GM12872 (cell line): Measurements from ENCODE around the gene HMGB2.

Source experiments
- CTCF ChIP-seq: IDR thresholded peaks from 3 replicates; pipeline ENCODE4 v1.5.1; 2011; ENCODE audit warnings: low read depth, mild to moderate bottlenecking, low read length, moderate library complexity; ENCODE audit not compliant: insufficient read depth

The HMGB2 gene

GRCh38 chr4:173287486-173287885 lies 46.7 kb downstream of the HMGB2 start:
- TF ChIP-seq CTCF, result no peak

GRCh38 chr4:173284463-173284862 lies 49.7 kb downstream of the HMGB2 start:
- TF ChIP-seq CTCF, result no peak

GRCh38 chr4:173282626-173283025 lies 51.5 kb downstream of the HMGB2 start:
- no peak for TF ChIP-seq CTCF

GRCh38 chr4:173282256-173282562 lies 51.9 kb downstream of the HMGB2 start:
- no peak for TF ChIP-seq CTCF

- TF ChIP-seq CTCF, result no peak
Observed at GRCh38 chr4:173281406-173282255, 52.5 kb downstream of the HMGB2 start.
